Common myeloid progenitor, CD34-positive (primary cell): ENCODE measurements around the gene RSBN1.
"Not testable (repeated sequence)": the region's sequence is repeated elsewhere in the genome, so short reads cannot be mapped to it uniquely, and the experiment has no call there.

Source experiments
- CTCF ChIA-PET: fragments of 350-600 bp; sonication (Branson Sonifier 250); formaldehyde crosslinking; loops from one replicate; lab custom pipeline; 2021; ENCODE audit warnings: antibody characterized with exemption; lab: Charles Lee
- POLR2A ChIA-PET: fragments of 350-600 bp; sonication (Branson Sonifier 250); formaldehyde crosslinking; loops from one replicate; lab custom pipeline; 2021; ENCODE audit warnings: antibody characterized with exemption; lab: Charles Lee
- DNase-seq, 3 donors: peaks; one replicate each; pipeline versions ENCODE4 v3.0.0 to v3.0.0-alpha.2; 2013
- H3K27ac ChIP-seq, 2 experiments: 1 replicate in 1 of 2; 2 replicates in 1 of 2; pipeline ENCODE4 v1.7.0; 2013; ENCODE audit warnings: inconsistent platforms in 2 of 2, low read length in 2 of 2, mild to moderate bottlenecking in 2 of 2, low read depth in 1 of 2, moderate library complexity in 1 of 2; ENCODE audit not compliant: severe bottlenecking in 2 of 2, insufficient read depth in 1 of 2, poor library complexity in 1 of 2
- H3K27me3 ChIP-seq, 5 experiments: replicated peaks in 2 of 5; 1 replicate in 3 of 5; 2 replicates in 2 of 5; pipeline versions ENCODE4 v1.6.1 to v1.7.0; 2013; ENCODE audit warnings: low read length in 4 of 5, mild to moderate bottlenecking in 2 of 5, moderate library complexity in 2 of 5, inconsistent platforms in 1 of 5; ENCODE audit not compliant: insufficient read depth in 5 of 5, control insufficient read depth in 4 of 5
- H3K36me3 ChIP-seq, 4 experiments: 1 replicate in 2 of 4; 2 replicates in 2 of 4; pipeline versions ENCODE4 v1.6.1 to v1.7.0; 2013; ENCODE audit warnings: low read length in 3 of 4, control low read depth in 1 of 4, mild to moderate bottlenecking in 1 of 4; ENCODE audit not compliant: control insufficient read depth in 4 of 4, insufficient read depth in 4 of 4
- H3K4me1 ChIP-seq, 4 experiments: 1 replicate in 3 of 4; 2 replicates in 1 of 4; pipeline versions ENCODE4 v1.6.1 to v1.7.1; 2013; ENCODE audit warnings: low read length in 3 of 4, mild to moderate bottlenecking in 3 of 4, control low read depth in 1 of 4, inconsistent platforms in 1 of 4, moderate library complexity in 1 of 4; ENCODE audit not compliant: control insufficient read depth in 4 of 4, insufficient read depth in 4 of 4; ENCODE audit errors: control extremely low read depth in 1 of 4
- H3K4me3 ChIP-seq, 7 experiments: 1 replicate in 4 of 7; 2 replicates in 3 of 7; pipeline versions ENCODE4 v1.5.1 to v1.7.0; 2013; ENCODE audit warnings: mild to moderate bottlenecking in 7 of 7, low read length in 6 of 7, moderate library complexity in 6 of 7, inconsistent platforms in 2 of 7, low read depth in 2 of 7, control low read depth in 1 of 7; ENCODE audit not compliant: insufficient read depth in 4 of 7, control insufficient read depth in 1 of 7; ENCODE audit errors: extremely low read depth in 1 of 7
- H3K9me3 ChIP-seq, 5 experiments: 1 replicate in 4 of 5; 2 replicates in 1 of 5; pipeline versions ENCODE4 v1.6.1 to v1.7.1; 2013; ENCODE audit warnings: low read length in 4 of 5, mild to moderate bottlenecking in 2 of 5, inconsistent platforms in 1 of 5, low read depth in 1 of 5, moderate library complexity in 1 of 5; ENCODE audit not compliant: control insufficient read depth in 4 of 5, insufficient read depth in 2 of 5; ENCODE audit errors: control extremely low read depth in 1 of 5
- WGBS: methylation state at CpG from one replicate; pipeline ENCODE4 v1.1.5; 2013; ENCODE audit not compliant: insufficient coverage; 5-methylcytosine and 5-hydroxymethylcytosine counted together

RSBN1 gene

GRCh38 chr1:113753333-113753732 is 58.9 kb downstream of the RSBN1 start:
- not testable (repeated sequence) for H3K4me3 ChIP-seq, H3K9me3 ChIP-seq, H3K27ac ChIP-seq, DNase-seq, H3K27me3 ChIP-seq
- POLR2A ChIA-PET, result interaction anchor here (0.6 to 1.4 kb wide), 2 partner anchors 58 to 60 kb away, joined by 3 to 6 read pairs; partner anchors contain the start of gene RSBN1
- Histone ChIP-seq H3K36me3 (peaks cover 15 to 39% (median 25%) of the 10 kb centered on the region in 4 experiments), H3K4me1 (peaks cover 0 to 17% (median 10%) of the 10 kb centered on the region in 4 experiments)
- CTCF ChIA-PET, result interaction anchor here (0.6 to 0.9 kb wide), 2 partner anchors 53 to 1035 kb away, joined by 3 read pairs; no protein-coding TSS in a partner anchor
- WGBS, result 100% methylated on average over 5 of the region's 6 CpGs

GRCh38 chr1:113751516-113751915 is 60.8 kb downstream of the RSBN1 start:
- CTCF ChIA-PET, result no interaction called here
- Histone ChIP-seq H3K9me3 (no peaks in the 10 kb centered on the region), H3K4me3 (no peak overlapping the region), H3K36me3 (peaks cover 16 to 44% (median 28%) of the 10 kb centered on the region in 4 experiments), H3K27ac (no peak overlapping the region), H3K27me3 (no peaks in the 10 kb centered on the region), H3K4me1 (peaks cover 0 to 7% (median 2%) of the 10 kb centered on the region in 4 experiments)
- POLR2A ChIA-PET, result no interaction called here
- DNase-seq, result no peak
- no CpG with 5 or more reads among the region's 1 CpG for WGBS

GRCh38 chr1:113751114-113751513 is 61.2 kb downstream of the RSBN1 start:
- Histone ChIP-seq H3K4me3 (no peak overlapping the region), H3K36me3 (peaks cover 16 to 42% (median 30%) of the 10 kb centered on the region in 4 experiments), H3K27ac (no peak overlapping the region), H3K27me3 (no peaks in the 10 kb centered on the region), H3K9me3 (no peaks in the 10 kb centered on the region), H3K4me1 (peaks cover 0 to 4% (median 0%) of the 10 kb centered on the region in 4 experiments)
- POLR2A ChIA-PET, result no interaction called here
- CTCF ChIA-PET, result no interaction called here
- no peak for DNase-seq

- DNase-seq, result no peak
- ChIA-PET POLR2A (no interaction called here), CTCF (no interaction called here)
- no peaks in the 10 kb centered on the region for H3K9me3 ChIP-seq
- H3K4me3 ChIP-seq, result no peak overlapping the region
- H3K4me1 ChIP-seq, result peaks cover 0 to 2% (median 0%) of the 10 kb centered on the region in 4 experiments
- H3K36me3 ChIP-seq, result peaks cover 16 to 44% (median 29%) of the 10 kb centered on the region in 4 experiments
- no peaks in the 10 kb centered on the region for H3K27me3 ChIP-seq
- 100% methylated on average over 2 of the region's 3 CpGs for WGBS
- no peak overlapping the region for H3K27ac ChIP-seq
Measured at GRCh38 chr1:113749402-113749801, 62.9 kb downstream of the RSBN1 start.

GRCh38 chr1:113747376-113747775 is 64.9 kb downstream of the RSBN1 start:
- DNase-seq, result no peak

GRCh38 chr1:113745425-113745824 is 66.9 kb downstream of the RSBN1 start:
- DNase-seq, result no peak
- POLR2A ChIA-PET, result no interaction called here

More at GRCh38 chr1:113747376-113747775, 64.9 kb downstream of the RSBN1 start:
- H3K36me3 ChIP-seq, result peaks cover 2 to 36% (median 21%) of the 10 kb centered on the region in 4 experiments
- POLR2A ChIA-PET, result interaction anchor here (1.4 kb wide), 1 partner anchor 12 kb away, joined by 4 read pairs; the partner anchor contains the start of gene PHTF1
- WGBS, result no CpG with 5 or more reads among the region's 1 CpG
- H3K4me3 ChIP-seq, result no peak overlapping the region
- H3K27ac ChIP-seq, result no peak overlapping the region
- no peaks in the 10 kb centered on the region for H3K9me3 ChIP-seq
- CTCF ChIA-PET, result interaction anchor here (0.8 to 1.1 kb wide), 2 partner anchors 9 to 705 kb away, joined by 3 read pairs; no protein-coding TSS in a partner anchor
- peaks cover 0 to 2% (median 0%) of the 10 kb centered on the region in 4 experiments for H3K4me1 ChIP-seq
- no peaks in the 10 kb centered on the region for H3K27me3 ChIP-seq

GRCh38 chr1:113744114-113744513 is 68.2 kb downstream of the RSBN1 start:
- peaks cover 2 to 24% (median 15%) of the 10 kb centered on the region in 4 experiments for H3K36me3 ChIP-seq
- DNase-seq, result no peak
- no peak overlapping the region for H3K27ac ChIP-seq
- POLR2A ChIA-PET, result no interaction called here
- peaks cover 0 to 2% (median 0%) of the 10 kb centered on the region in 4 experiments for H3K4me1 ChIP-seq
- WGBS, result no CpG with 5 or more reads among the region's 1 CpG
- no peaks in the 10 kb centered on the region for H3K9me3 ChIP-seq
- H3K4me3 ChIP-seq, result no peak overlapping the region
- CTCF ChIA-PET, result interaction anchor here (0.6 to 1.2 kb wide), 2 partner anchors 32 to 220 kb away, joined by 3 read pairs; no protein-coding TSS in a partner anchor
- H3K27me3 ChIP-seq, result no peaks in the 10 kb centered on the region

More at GRCh38 chr1:113745425-113745824, 66.9 kb downstream of the RSBN1 start:
- Histone ChIP-seq H3K4me1 (peaks cover 0 to 2% (median 0%) of the 10 kb centered on the region in 4 experiments), H3K9me3 (no peaks in the 10 kb centered on the region), H3K27me3 (no peaks in the 10 kb centered on the region), H3K27ac (no peak overlapping the region), H3K4me3 (no peak overlapping the region), H3K36me3 (peaks cover 2 to 32% (median 21%) of the 10 kb centered on the region in 4 experiments)
- CTCF ChIA-PET, result no interaction called here
- 100% methylated on average over 1 of the region's 3 CpGs for WGBS
